HEK293T (cell line): ENCODE results near the gene MAF.

ENCODE experiments used
- CTCF ChIA-PET: fragments of 350-600 bp; formaldehyde crosslinking; extraction: SDS; loops from one replicate; lab custom pipeline; 2021; ENCODE audit warnings: antibody characterized with exemption, inconsistent platforms; lab: Yijun Ruan, JAX
- POLR2A ChIA-PET: fragments of 350-600 bp; formaldehyde crosslinking; extraction: SDS; loops from one replicate; lab custom pipeline; 2020; ENCODE audit warnings: antibody characterized with exemption, inconsistent platforms; lab: Yijun Ruan, JAX
- DNase-seq: peaks from one replicate; pipeline ENCODE4 v3.0.0; 2012; ENCODE audit warnings: mixed read lengths; ENCODE audit errors: extremely low spot score
- ARNT ChIP-seq: fragments of 450-650 bp; IDR thresholded peaks from 2 replicates; pipeline ENCODE4 v1.6.1; 2017; ENCODE audit warnings: mild to moderate bottlenecking
- BHLHE40 ChIP-seq: fragments of 450-650 bp; IDR thresholded peaks from 2 replicates; pipeline ENCODE4 v1.6.1; 2016; ENCODE audit warnings: mild to moderate bottlenecking, moderate library complexity, borderline replicate concordance
- CTBP1 ChIP-seq: fragments of 450-650 bp; IDR thresholded peaks from 2 replicates; pipeline ENCODE4 v1.6.1; 2016; ENCODE audit warnings: borderline replicate concordance
- ELF4 ChIP-seq: fragments of 450-650 bp; IDR thresholded peaks from 2 replicates; pipeline ENCODE4 v1.6.1; 2017; ENCODE audit warnings: antibody characterized with exemption
- FOXA1 ChIP-seq: fragments of 450-650 bp; IDR thresholded peaks from 2 replicates; pipeline ENCODE4 v1.6.1; 2016; ENCODE audit warnings: mild to moderate bottlenecking
- FOXK2 ChIP-seq: fragments of 450-650 bp; IDR thresholded peaks from 2 replicates; pipeline ENCODE4 v1.6.1; 2016; ENCODE audit warnings: mild to moderate bottlenecking
- FOXM1 ChIP-seq: fragments of 450-650 bp; IDR thresholded peaks from 2 replicates; pipeline ENCODE4 v1.6.1; 2017; ENCODE audit warnings: mild to moderate bottlenecking, borderline replicate concordance
- HDGF ChIP-seq: fragments of 450-650 bp; IDR thresholded peaks from 2 replicates; pipeline ENCODE4 v1.6.1; 2017; ENCODE audit warnings: antibody characterized with exemption, borderline replicate concordance
- L3MBTL2 ChIP-seq: fragments of 450-650 bp; conservative IDR thresholded peaks from 2 replicates; pipeline ENCODE4 v1.6.1; 2016; ENCODE audit warnings: mild to moderate bottlenecking
- LEF1 ChIP-seq: fragments of 450-650 bp; IDR thresholded peaks from 2 replicates; pipeline ENCODE4 v1.6.1; 2017; ENCODE audit warnings: mild to moderate bottlenecking, borderline replicate concordance
- NFRKB ChIP-seq: fragments of 450-650 bp; IDR thresholded peaks from 2 replicates; pipeline ENCODE4 v1.6.1; 2016; ENCODE audit warnings: mild to moderate bottlenecking, moderate library complexity
- PKNOX1 ChIP-seq: fragments of 450-650 bp; IDR thresholded peaks from 2 replicates; pipeline ENCODE4 v1.6.1; 2016
- SP1 ChIP-seq: fragments of 450-650 bp; IDR thresholded peaks from 2 replicates; pipeline ENCODE4 v1.6.1; 2017
- SUZ12 ChIP-seq: fragments of 450-650 bp; IDR thresholded peaks from 2 replicates; pipeline ENCODE4 v1.6.1; 2016; ENCODE audit warnings: mild to moderate bottlenecking
- TARDBP ChIP-seq: fragments of 450-650 bp; IDR thresholded peaks from 2 replicates; pipeline ENCODE4 v1.6.1; 2016
- ZNF384 ChIP-seq: fragments of 450-650 bp; IDR thresholded peaks from 2 replicates; pipeline ENCODE4 v1.6.1; 2016

Gene MAF

GRCh38 chr16:79618692-79619050, 18.1 kb upstream of the MAF start:
- no peak for DNase-seq
- ChIA-PET CTCF (no interaction called here), POLR2A (no interaction called here)
- no peak for TF ChIP-seq L3MBTL2
- no peak for TF ChIP-seq HDGF
- no peak for TF ChIP-seq ARNT
- no peak for TF ChIP-seq FOXM1
- TF ChIP-seq ELF4, result no peak
- TF ChIP-seq FOXK2, result no peak
- no peak for TF ChIP-seq FOXA1
- TF ChIP-seq SUZ12, result no peak
- no peak for TF ChIP-seq BHLHE40
- TF ChIP-seq NFRKB, result no peak
- no peak for TF ChIP-seq ZNF384
- no peak for TF ChIP-seq SP1
- TF ChIP-seq PKNOX1, result no peak
- no peak for TF ChIP-seq LEF1

- CTCF ChIA-PET, result no interaction called here
- TF ChIP-seq SP1 (no peak), ZNF384 (no peak), TARDBP (no peak)
- POLR2A ChIA-PET, result no interaction called here
These were observed 17.6 kb upstream of the MAF start for GRCh38 chr16:79618041-79618691.

GRCh38 chr16:79613009-79613408, 12.5 kb upstream of the MAF start:
- ChIA-PET POLR2A (no interaction called here), CTCF (interaction anchor here (0.6 kb wide), 1 partner anchor 290 kb away, joined by 3 read pairs; no protein-coding TSS in a partner anchor)
- TF ChIP-seq SP1, result no peak
- TF ChIP-seq PKNOX1, result no peak
- no peak for TF ChIP-seq FOXK2
- no peak for TF ChIP-seq ARNT
- no peak for TF ChIP-seq BHLHE40
- no peak for TF ChIP-seq ELF4
- no peak for TF ChIP-seq SUZ12
- no peak for DNase-seq

More at GRCh38 chr16:79618041-79618691, 17.6 kb upstream of the MAF start:
- no peak for DNase-seq

GRCh38 chr16:79612207-79612606, 11.7 kb upstream of the MAF start:
- ChIA-PET CTCF (no interaction called here), POLR2A (no interaction called here)
- no peak for DNase-seq
- TF ChIP-seq PKNOX1, result peak; percentile 49
- TF ChIP-seq LEF1, result no peak
- TF ChIP-seq HDGF, result no peak

- ChIA-PET CTCF (interaction anchor here (0.6 to 0.7 kb wide), 2 partner anchors 8 to 202 kb away, joined by 3 to 5 read pairs; no protein-coding TSS in a partner anchor), POLR2A (no interaction called here)
- no peak for DNase-seq
- TF ChIP-seq FOXM1, result no peak
- no peak for TF ChIP-seq BHLHE40
- TF ChIP-seq CTBP1, result no peak
These were observed 10.2 kb upstream of the MAF start for GRCh38 chr16:79610771-79611170.

GRCh38 chr16:79609861-79610260, 9.3 kb upstream of the MAF start:
- ChIA-PET POLR2A (no interaction called here), CTCF (no interaction called here)
- no peak for TF ChIP-seq FOXK2
- DNase-seq, result no peak

- POLR2A ChIA-PET, result interaction anchor here (1.0 kb wide), 1 partner anchor 9 kb away, joined by 4 read pairs; the partner anchor contains the start of gene MAF
- DNase-seq, result no peak
- CTCF ChIA-PET, result interaction anchor here (0.6 kb wide), 1 partner anchor 39 kb away, joined by 3 read pairs; no protein-coding TSS in a partner anchor
- TF ChIP-seq PKNOX1, result 0 out of 2 replicates have a peak, but pooled peaks have one; percentile 35
- no peak for TF ChIP-seq ZNF384
- no peak for TF ChIP-seq SP1
These were observed 8.4 kb upstream of the MAF start for GRCh38 chr16:79608976-79609375.
